ENCODE results near the gene SF3B3.
"Not testable (repeated sequence)": the region's sequence is repeated elsewhere in the genome, so short reads cannot be mapped to it uniquely, and the experiment has no call there.

Gene SF3B3

DNA sequence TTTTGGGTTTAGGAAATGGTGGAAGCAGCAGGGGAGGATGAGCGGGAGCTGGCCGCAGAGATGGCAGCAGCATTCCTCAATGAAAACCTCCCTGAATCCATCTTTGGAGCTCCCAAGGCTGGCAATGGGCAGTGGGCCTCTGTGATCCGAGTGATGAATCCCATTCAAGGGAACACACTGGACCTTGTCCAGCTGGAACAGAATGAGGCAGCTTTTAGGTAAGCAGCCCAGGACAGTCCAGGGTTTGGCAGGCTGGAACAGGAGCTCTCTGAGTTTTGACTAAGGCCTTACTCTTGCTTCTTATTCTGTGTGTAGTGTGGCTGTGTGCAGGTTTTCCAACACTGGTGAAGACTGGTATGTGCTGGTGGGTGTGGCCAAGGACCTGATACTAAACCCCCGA, 41.4 kb downstream of the SF3B3 start:
- DNase-seq (ENCODE audit: low read depth in 2 of 2): no peak

DNA sequence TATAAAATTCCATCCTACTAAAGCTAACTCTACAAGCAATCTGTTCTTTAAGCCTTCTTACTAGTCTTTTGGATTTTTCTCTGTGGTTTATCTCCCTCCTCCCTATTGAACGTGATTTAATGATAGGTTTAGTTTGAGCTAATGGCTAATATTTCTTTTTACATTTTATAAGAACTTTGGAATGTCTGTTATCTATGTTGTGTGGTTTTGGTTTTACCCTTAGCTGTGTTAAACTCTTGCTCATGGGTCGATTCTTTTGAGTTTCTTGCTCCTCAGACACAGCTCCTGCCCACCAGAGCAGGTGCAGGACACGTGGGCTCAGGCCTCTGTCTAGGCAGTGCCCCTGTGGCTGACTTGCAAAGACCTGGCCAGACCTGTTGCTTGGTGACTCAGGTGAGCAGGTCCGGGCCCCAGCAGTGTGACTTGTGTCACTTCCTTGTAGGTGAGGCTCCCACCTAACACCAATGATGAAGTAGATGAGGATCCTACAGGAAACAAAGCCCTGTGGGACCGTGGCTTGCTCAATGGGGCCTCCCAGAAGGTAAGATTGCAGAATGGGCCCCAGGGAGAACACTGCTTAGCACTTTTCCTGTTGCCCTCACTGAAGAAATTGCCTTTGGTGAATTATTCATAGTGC, 45.1 kb downstream of the SF3B3 start:
- DNase-seq (ENCODE audit: low read depth in 2 of 2): no peak

DNA sequence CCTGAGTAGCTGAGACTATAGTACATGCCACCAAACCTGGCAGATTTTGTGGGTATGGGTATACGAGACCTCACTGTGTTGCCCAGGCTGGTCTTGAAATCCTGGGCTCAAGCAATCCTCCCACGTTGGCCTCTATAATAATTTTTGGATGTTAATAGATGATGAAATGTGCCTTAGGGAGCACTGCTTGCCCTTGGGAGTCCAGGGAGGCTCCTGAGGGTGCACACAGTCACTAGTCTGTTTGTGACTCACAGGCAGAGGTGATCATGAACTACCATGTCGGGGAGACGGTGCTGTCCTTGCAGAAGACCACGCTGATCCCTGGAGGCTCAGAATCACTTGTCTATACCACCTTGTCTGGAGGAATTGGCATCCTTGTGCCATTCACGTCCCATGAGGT, 46.1 kb downstream of the SF3B3 start:
- no peak for DNase-seq (ENCODE audit: low read depth in 2 of 2)

- no peak for DNase-seq (ENCODE audit: low read depth in 2 of 2)
Observed at GRCh38 chr16:70570967-70571570, 47.5 kb downstream of the SF3B3 start.

DNA sequence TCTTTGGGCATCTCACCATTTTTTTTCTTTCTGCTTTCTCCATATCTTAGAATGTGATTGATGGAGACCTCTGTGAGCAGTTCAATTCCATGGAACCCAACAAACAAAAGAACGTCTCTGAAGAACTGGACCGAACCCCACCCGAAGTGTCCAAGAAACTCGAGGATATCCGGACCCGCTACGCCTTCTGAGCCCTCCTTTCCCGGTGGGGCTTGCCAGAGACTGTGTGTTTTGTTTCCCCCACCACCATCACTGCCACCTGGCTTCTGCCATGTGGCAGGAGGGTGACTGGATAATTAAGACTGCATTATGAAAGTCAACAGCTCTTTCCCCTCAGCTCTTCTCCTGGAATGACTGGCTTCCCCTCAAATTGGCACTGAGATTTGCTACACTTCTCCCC, 48.0 kb downstream of the SF3B3 start:
- DNase-seq (ENCODE audit: low read depth in 2 of 2): no peak

- no peak for DNase-seq (ENCODE audit: low read depth in 2 of 2)
Observed at GRCh38 chr16:70572050-70572925, 48.7 kb downstream of the SF3B3 start.

DNA sequence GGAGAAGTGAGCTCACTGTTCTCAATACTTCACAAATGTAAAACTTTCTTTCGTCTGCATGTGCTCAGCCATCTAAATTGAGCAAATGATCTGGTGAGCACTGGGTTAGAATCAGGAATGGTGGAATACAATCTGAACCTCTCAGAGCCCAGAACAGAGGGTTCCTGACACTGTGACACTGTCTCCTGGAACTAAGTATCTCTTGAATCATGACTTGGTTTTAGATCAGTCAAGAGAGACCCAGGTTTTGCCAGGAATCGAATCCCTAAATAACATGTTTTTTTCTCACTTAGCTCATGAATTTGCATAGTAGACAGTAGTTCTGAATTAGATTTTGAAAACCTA, 49.3 kb downstream of the SF3B3 start:
- no peak for DNase-seq (ENCODE audit: low read depth in 2 of 2)

- no peak for DNase-seq (ENCODE audit: low read depth in 2 of 2)
Observed at GRCh38 chr16:70573451-70574121, 50.0 kb downstream of the SF3B3 start.

- DNase-seq (ENCODE audit: low read depth in 2 of 2): no peak
Observed at GRCh38 chr16:70574595-70575271, 51.1 kb downstream of the SF3B3 start.

GRCh38 chr16:70575376-70575775, 51.8 kb downstream of the SF3B3 start:
- no peak for DNase-seq (ENCODE audit: low read depth in 2 of 2)

- DNase-seq (ENCODE audit: low read depth in 2 of 2): no peak
Observed at GRCh38 chr16:70576431-70577255, 53.0 kb downstream of the SF3B3 start.

GRCh38 chr16:70577256-70577698, 53.7 kb downstream of the SF3B3 start:
- DNase-seq (ENCODE audit: low read depth in 2 of 2): no peak

- DNase-seq (ENCODE audit: low read depth in 2 of 2): no peak
Observed at GRCh38 chr16:70578035-70578434, 54.4 kb downstream of the SF3B3 start.

DNA sequence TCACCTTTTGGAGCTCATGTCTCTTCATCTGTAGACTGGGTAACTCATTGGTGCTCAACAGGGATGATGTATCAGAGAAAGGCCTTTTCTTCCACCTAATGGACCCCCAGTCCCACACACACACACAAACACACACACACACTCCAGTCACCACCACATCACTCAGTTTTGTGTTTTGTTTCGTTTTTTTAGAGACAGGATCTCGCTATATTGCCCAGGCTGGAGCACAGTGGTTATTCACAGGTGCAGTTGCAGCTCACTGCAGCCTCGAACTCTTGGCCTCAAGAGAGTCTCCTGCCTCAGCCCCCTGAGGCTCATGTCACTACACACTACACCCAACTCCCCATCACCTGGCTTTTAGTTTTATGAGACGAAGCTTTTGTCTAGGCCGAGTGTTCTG, 55.6 kb downstream of the SF3B3 start:
- DNase-seq (ENCODE audit: low read depth in 2 of 2): no peak

- DNase-seq (ENCODE audit: low read depth in 2 of 2): no peak
Observed at GRCh38 chr16:70579648-70580630, 56.3 kb downstream of the SF3B3 start.

GRCh38 chr16:70582280-70582978, 58.8 kb downstream of the SF3B3 start:
- DNase-seq (ENCODE audit: low read depth in 2 of 2): no peak

DNA sequence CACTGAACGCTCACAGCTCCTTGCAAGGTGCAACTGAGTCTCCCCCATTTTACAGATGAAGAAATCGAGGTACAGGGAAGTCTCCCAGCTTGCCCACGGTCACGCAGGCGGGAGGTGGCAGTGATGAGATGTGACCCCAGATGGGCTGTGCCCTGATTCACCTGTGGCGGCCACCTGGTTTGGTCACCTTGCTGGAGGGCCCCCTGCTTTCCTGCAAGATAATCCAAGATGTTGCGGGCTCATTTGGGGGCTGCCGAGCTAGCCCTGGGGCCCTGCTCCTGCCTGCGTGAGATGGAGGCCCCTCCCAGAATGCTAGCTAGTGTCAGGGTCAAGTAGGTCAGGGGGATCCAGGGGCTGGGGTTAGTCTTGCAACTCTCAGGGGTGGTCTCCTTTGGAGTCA, 63.1 kb downstream of the SF3B3 start:
- no peak for DNase-seq (ENCODE audit: low read depth in 2 of 2)

DNA sequence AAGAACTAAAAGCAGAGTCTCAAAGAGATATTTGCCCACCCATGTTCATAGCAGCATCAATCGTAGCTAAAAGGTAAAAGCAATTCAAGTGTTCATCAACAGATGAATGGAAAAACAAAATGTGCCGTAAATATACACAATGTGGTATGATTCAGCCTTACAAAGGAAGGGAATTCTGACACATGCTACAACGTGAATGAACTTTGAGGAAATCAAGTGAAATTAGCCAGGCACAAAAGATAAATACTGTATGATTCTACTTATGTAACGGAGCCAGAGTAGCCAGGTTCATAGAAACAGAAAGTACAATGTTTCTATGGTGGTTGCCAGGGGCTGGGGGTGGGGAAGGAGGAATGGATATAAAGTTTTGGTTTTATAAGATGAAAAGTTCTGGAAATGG, 64.9 kb downstream of the SF3B3 start:
- DNase-seq (ENCODE audit: low read depth in 2 of 2): no peak

GRCh38 chr16:70589416-70589815, 65.8 kb downstream of the SF3B3 start:
- DNase-seq (ENCODE audit: low read depth in 2 of 2): not testable (repeated sequence)

Measured in stimulated activated CD4-positive, alpha-beta T cell treated with anti-CD3 and anti-CD28 coated beads, Interleukin-15, amount 100 ng/mL, for 48 hours (primary cell).